Heart left ventricle (tissue), 13 donors: Measurements from ENCODE around the gene COA1.

Experiments
- CTCF ChIP-seq, 12 donors: fragments of 200-600 bp; sonication (generic) in 4 of 12; IDR thresholded peaks; one replicate each; pipeline versions ENCODE4 v1.5.0 to v1.8.0; 2018 to 2022; ENCODE audit warnings: antibody characterized with exemption in 12 of 12, mild to moderate bottlenecking in 5 of 12
- POLR2A ChIP-seq, 2 donors: fragments of 450-650 bp; IDR thresholded peaks; one replicate each; pipeline ENCODE4 v1.6.1; 2017; ENCODE audit warnings: antibody characterized with exemption in 2 of 2, mild to moderate bottlenecking in 2 of 2, moderate library complexity in 2 of 2
- donor health status: ischemic (EF 13 %, LVEDD 7.1; RV severe dilation, severe dysfunction).
- donor health status: DM: no; HTN: yes; CAD: no.
- donor health status: DM: no; HTN: no; CAD: no.
- donor health status: ischemic (EF 25% LVEDD 6.9; RV normal size, moderate dysfunction).
- donor health status: ischemic (EF 25% LVEDD 5.7; RV mildly dilated, moderate dysfunction).
- donor health status: ischemic (EF 35%, LVEDD 5.7; RV mildly dilated, moderate dysfunction).
- donor health status: nonischemic (EF 11% LVEDD 7.7; RV severe dilation, severe dysfunction).
- donor health status: DM: yes; HTN: yes; CAD: no.
- donor health status: PGD.
- donor health status: ischemic (EF 29% LVEDD 5.4; RV normal size, mild dysfunction).
- donor health status: nonischemic (EF 23%, LVEDD 6.1; RV moderate dilation, normal function).

GRCh38 chr7:43749383-43749940 is 20.1 kb upstream of the COA1 start:
- no peak for TF ChIP-seq CTCF (IDR thresholded peaks at IDR 0.05)
- TF ChIP-seq POLR2A (IDR thresholded peaks at IDR 0.05): no peak
